Measurements from ENCODE around the gene KCNJ11.

The KCNJ11 gene

DNA sequence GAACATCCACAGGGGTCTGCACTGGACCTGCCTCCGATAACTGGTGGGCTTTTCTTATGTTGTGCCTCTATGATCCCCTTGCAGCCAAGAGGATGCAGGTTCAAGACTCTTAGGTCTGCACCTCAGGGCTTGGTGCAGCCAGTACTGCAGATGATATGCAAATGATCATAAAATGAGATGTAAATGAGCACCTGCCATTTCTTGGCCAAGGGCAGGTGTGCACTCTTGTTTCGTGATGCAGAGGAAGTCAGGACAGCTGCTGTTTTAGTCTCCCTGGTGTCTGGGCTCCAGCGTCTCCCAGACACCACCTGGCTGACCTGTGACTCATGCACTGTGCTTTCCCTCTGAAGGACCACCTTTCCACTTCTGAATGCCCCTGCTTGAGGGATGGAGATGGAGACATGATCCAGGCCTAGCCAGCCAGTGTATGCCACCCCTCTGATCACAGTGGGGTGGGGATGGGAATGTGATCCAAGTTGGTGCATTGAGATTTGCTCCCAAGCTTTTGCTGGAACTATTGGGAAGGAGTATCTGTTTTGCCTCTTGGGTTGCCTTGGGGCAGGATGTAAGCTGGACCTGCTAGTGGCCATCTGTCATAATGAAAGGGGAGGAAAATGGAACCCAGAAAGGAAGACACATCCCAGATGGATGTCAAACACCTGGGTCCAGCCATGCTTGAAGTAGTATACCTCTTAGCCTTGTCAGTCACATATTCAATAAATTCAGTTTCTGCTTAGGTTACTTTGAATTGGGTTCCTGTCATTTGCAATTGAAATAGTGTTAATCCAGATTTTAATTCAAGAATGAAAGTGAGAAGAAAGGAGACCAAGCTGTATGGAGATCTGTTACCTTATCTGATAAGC, 3.3 kb upstream of the KCNJ11 start:
- DNase-seq (ENCODE audit: insufficient read length, low spot score) (no peak), FAIRE-seq (no peak)
- TF ChIP-seq POLR2A (IDR thresholded peaks at IDR 0.05; ENCODE audit: low read depth, low read length) = no peak

DNA sequence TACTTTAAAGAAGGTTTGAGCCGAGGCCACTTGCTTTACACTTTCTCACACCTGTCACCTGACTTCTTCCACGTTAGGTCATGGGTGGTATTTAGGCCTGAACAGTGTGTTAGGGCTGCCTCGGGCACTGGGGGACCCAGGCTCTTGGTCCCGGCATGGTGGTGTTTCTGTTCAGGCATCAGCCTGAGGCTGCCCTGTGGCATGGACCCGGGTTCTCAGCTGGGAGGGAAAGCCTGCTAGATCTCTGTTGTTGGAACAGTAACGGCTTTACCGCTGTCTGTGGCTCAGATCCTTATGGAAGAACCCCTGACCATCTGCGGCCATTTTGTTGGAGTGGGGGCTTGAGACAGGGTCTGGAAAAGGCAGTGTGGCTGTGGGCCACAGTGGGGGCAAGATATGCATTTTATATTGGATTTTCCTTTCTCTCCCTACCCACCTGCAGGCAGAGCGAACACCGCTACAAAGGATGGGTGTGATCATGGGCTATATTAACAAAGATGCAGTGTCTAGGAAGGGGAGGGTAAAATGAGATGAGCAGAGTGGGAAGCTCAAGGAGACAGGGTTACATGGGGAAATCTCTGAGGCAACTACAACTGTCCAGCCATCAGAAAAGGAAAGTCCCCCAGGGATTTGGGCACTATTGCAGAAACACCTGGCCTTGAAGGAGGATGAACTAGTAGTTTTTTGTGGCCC, 1.6 kb upstream of the KCNJ11 start:
- TF ChIP-seq POLR2A (IDR thresholded peaks at IDR 0.05; ENCODE audit: low read depth, low read length) = no peak
- FAIRE-seq = no peak
- no peak for DNase-seq (ENCODE audit: insufficient read length, low spot score)

DNA sequence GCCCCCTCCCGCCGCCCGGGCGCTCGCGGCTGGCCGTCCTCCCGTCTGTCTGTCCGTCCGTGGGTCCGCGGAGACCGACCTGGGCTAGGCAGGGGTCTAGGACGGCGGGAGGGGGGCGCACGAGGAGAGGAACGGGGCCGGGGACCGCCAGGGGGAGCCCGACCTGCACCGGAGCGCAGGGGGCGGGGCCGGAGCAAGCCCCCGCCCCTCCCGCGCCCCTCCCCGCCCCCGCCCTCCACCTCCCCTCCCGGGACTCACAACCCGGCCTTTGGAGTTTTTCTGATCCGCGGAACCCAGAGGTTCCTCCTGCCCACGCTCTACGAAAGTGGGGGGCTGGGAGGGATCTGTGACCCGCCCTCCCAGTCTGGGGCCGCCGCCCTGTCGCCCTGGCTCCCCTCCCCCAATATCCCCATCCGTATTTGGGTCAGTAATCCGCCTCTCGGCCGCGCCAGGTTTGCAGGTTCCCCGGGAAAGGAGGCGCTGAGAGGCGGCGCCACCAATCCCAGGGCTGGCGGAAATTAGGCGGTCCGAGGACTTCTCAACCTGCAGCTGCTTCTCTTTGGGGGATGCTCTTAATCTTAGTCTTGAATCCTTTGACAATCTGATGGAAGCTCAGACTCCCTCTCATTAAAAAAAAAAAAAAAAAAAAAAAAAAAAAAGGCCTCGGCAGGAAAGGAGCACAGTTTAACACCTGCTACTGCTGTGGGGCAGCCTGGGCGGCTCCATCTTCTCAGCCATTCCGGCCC, 925 bp upstream of the KCNJ11 start:
- peak; percentile 77 for DNase-seq (ENCODE audit: insufficient read length, low spot score)
- no peak for FAIRE-seq
- no peak for TF ChIP-seq POLR2A (IDR thresholded peaks at IDR 0.05; ENCODE audit: low read depth, low read length)

DNA sequence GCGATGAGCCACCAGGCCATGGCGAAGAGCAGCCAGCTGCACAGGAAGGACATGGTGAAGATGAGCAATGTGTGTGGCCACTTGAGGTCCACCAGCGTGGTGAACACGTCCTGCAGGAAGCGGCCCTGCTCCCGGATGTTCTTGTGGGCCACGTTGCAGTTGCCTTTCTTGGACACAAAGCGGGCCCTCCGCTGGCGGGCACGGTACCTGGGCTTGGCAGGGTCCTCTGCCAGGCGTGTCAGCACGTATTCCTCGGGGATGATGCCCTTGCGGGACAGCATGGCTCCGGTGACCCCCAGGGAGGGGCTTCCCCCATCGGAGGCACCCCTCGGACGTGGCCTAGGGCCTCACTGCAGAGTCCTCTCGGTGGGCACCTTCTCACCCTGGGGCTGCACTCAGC, 648 bp downstream of the KCNJ11 start:
- DNase-seq (ENCODE audit: insufficient read length, low spot score) (no peak), FAIRE-seq (no peak)
- no peak for TF ChIP-seq POLR2A (IDR thresholded peaks at IDR 0.05; ENCODE audit: low read depth, low read length)

DNA sequence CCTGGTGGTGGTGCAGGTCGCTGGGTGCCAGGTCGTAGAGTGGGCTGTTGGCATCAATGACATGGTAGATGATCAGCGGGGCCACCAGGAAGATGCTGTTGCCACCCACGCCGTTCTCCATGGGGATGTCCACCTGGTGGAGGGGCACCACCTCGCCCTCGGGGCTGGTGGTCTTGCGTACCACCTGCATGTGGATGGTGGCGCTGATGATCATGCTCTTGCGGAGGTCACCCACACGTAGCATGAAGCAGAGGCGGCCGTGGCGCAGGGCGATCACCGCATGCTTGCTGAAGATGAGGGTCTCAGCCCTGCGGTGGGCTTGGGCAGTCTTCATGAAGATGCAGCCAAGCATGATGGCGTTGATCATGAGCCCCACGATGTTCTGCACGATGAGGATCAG, 1.2 kb downstream of the KCNJ11 start:
- no peak for TF ChIP-seq POLR2A (IDR thresholded peaks at IDR 0.05; ENCODE audit: low read depth, low read length)
- no peak for DNase-seq (ENCODE audit: insufficient read length, low spot score)
- no peak for FAIRE-seq

DNA sequence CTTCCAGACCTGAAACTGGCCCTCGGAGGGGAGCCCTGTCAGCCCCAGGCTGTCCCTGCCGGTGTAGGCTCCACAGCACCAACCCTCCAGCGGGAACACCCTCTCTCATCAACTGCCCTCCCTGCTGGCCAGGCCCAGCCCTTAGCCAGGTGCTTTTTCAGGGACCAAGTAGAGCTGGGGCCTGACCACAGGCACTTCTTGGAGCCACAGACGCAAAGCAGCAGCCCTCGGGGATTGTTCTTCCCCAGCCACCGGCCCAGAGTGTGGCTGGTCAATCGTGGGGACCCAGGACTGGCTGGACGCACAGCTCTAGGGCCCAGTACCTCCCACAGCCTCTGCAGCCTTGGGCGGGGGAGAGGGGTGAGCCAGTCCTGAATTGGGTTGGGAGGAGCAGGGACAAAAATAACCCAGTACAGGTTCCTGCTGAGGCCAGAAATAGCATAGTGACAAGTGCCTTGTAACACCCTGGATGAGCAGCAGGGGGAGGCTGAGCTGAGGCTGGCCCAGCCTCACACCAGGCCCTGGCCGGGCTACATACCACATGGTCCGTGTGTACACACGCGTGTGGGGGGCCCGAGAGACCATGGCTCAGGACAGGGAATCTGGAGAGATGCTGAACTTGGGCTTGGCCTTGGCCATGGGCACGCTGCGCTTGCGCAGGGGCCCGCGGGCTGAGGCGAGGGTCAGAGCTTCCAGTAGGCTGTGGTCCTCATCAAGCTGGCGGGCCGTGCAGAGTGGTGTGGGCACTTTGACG, 2.0 kb downstream of the KCNJ11 start:
- DNase-seq (ENCODE audit: insufficient read length, low spot score) (peak; percentile 57), FAIRE-seq (no peak)
- TF ChIP-seq POLR2A (IDR thresholded peaks at IDR 0.05; ENCODE audit: low read depth, low read length) = no peak

DNA sequence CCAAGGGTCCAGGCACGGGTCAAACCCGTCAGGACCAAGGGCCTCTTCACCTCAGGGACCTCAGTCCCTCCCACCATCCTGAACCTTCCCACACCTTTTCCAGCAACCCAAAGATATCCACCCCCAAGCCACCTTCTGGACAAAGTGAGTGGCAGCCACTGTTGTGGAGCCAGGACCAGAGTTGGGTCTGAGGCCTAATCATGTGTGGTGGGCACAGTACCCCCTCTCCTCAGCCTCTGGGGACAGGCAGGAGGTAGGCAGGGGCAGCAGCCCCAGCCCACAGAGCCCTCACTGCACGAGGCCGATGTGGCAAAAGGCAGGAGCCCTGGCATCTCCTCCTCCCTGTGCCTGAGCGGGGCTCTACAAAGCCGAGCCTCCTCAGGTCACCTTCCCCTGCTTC, 2.5 kb downstream of the KCNJ11 start:
- TF ChIP-seq POLR2A (IDR thresholded peaks at IDR 0.05; ENCODE audit: low read depth, low read length) = no peak
- no peak for FAIRE-seq
- DNase-seq (ENCODE audit: insufficient read length, low spot score) = no peak

DNA sequence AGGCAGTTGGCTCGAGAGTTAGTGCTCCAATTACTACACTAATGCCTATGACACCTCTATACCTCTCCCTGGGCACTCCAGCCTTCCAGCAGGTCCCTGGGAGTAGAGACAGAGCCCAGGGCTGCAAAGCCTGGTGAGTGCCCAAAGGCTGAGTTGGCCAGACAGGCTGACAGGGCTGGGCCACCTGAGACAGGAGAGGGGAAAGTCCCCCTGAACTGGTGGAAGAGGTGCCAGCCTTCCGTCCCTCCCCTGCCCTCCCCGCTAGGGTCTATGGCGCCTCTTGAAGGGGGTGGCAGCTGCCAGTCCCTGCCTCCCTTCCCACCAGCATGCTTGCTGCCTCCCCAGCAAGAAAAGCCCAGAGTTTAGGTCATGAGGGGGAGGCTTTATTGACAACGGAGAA, 3.0 kb downstream of the KCNJ11 start:
- no peak for DNase-seq (ENCODE audit: insufficient read length, low spot score)
- no peak for FAIRE-seq
- no peak for TF ChIP-seq POLR2A (IDR thresholded peaks at IDR 0.05; ENCODE audit: low read depth, low read length)

DNA sequence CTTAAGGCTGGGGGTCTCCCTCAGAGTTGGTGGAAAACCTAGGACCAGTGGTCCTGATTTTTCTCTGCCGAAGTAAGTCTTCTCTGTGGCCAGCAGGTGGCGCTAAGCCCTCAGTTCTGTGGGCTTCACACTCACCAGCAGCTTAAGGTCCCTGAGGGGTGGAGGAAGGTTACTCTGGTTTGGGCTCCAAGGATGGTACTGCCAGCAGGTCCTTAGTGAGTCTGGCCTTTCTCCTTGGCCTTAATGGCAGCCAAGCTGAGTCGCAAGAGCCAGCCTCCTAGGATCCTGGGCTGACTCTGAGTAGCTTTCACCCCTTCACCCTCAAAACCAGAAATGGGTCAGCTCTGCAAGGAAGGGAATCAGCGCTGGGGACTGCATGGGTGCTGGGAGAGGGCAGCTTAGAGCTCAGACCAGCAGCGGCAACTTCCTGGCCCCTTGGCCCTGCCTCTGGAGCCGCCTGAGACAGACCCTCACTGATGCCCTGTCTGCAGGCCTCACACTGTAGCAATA, 4.4 kb downstream of the KCNJ11 start:
- no peak for TF ChIP-seq POLR2A (IDR thresholded peaks at IDR 0.05; ENCODE audit: low read depth, low read length)
- no peak for FAIRE-seq
- DNase-seq (ENCODE audit: insufficient read length, low spot score) = no peak

DNA sequence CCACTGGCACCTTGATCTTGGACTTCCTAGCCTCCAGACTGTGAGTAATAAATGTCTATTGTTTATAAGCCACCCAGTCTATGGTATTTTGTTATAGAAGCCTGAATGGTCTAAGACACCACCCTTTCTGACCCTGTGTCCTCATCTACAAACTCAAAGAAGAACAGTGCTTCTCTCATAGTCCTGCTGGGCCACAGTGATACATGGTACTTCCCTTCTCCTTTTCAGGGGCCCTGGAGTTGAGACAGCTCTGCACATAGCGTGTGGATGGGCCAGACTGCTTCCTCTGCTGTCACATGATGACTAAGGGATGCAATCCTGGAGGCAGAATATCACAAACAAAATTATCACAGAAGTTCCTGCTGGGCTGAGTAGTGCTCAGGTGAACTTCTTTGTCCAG, 5.0 kb downstream of the KCNJ11 start:
- no peak for DNase-seq (ENCODE audit: insufficient read length, low spot score)
- TF ChIP-seq POLR2A (IDR thresholded peaks at IDR 0.05; ENCODE audit: low read depth, low read length) = no peak
- no peak for FAIRE-seq

DNA sequence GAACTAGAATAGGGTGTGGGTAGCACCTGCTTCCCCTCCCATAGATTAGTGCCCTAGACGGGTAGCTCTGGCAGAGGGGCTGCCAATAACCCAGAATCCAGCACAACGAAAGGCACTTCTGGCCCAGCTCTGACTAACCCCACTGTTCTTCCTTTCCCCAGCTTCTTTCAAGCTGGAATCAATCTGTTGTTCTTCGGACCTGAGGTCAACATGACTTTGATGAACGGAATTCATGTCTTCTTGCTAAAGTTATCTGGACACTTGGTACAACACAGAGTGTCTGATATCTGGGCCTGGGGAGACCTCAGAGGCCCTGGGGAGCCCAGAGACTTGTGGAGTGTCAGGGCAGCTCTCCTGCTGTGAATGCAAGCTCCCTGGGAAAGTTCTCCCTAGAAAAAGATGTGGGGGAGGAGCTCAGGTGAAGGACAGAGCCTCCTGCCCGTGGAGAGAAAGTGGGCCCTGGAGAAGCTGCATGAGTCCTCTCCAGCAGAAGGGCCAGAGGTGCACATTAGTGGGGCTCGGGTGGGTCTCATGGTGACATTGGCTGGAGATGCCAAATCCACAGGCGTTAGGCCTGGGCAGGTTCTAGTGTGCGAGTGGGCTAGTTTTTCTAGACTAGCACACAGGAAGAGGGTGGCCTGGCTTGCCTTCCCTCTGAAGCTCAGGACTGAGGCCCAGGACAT, 6.3 kb downstream of the KCNJ11 start:
- FAIRE-seq (no peak), DNase-seq (ENCODE audit: insufficient read length, low spot score) (no peak)
- TF ChIP-seq POLR2A (IDR thresholded peaks at IDR 0.05; ENCODE audit: low read depth, low read length) = no peak

DNA sequence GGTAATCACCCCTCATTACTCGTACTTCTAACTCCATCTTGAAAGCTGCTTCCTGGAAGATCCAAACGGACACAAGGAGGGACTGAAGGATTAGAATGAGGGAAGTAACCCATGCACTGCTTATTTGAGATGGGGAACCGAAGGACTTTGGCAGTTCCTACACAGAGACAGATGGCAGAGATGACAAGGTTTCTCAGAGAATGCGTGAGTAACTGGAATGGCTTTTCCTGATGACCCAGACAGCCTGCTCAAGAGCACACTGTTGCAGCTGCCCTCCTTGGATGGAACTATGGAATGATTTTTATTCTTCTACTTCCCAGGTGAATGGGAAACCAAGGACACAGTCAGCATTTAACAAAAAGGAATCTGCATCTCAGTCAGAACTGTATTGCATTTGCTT, 7.3 kb downstream of the KCNJ11 start:
- no peak for FAIRE-seq
- no peak for TF ChIP-seq POLR2A (IDR thresholded peaks at IDR 0.05; ENCODE audit: low read depth, low read length)
- no peak for DNase-seq (ENCODE audit: insufficient read length, low spot score)
